Thoracic aorta (tissue), 2 donors: ENCODE results near the gene SREBF1. TPM values are rescaled to one million over a fixed set of nuclear protein-coding genes. Genes with fewer than 3 reads are reported as not detected.

ENCODE experiments used
- ATAC-seq: fragments of 150-250 bp; one replicate; pipeline ENCODE4 v1.8.0; 2017; ENCODE audit warnings: low read depth; ENCODE audit not compliant: insufficient number of reproducible peaks, low FRiP score
- DNase-seq: peaks from one replicate; pipeline ENCODE4 v3.0.0-alpha.2; 2020; ENCODE audit warnings: low spot score
- H3K27ac ChIP-seq, 2 donors: fragments of 200-600 bp; sonication (generic); 1 replicate in 1 of 2; 2 replicates in 1 of 2; pipeline ENCODE4 v1.5.1; 2016; ENCODE audit warnings: mild to moderate bottlenecking in 2 of 2, moderate library complexity in 2 of 2
- H3K27me3 ChIP-seq: fragments of 200-600 bp; sonication (generic); replicated peaks from 2 replicates; pipeline ENCODE4 v1.6.0; 2016; ENCODE audit warnings: mild to moderate bottlenecking; ENCODE audit not compliant: insufficient read depth
- H3K36me3 ChIP-seq: fragments of 200-600 bp; sonication (generic); one replicate; pipeline ENCODE4 v1.5.1; 2016
- H3K4me1 ChIP-seq, 2 donors: fragments of 200-600 bp; sonication (generic); 1 replicate in 1 of 2; 2 replicates in 1 of 2; pipeline versions ENCODE4 v1.5.1 to v1.6.0; 2016; ENCODE audit warnings: low read depth in 2 of 2, mild to moderate bottlenecking in 1 of 2; ENCODE audit not compliant: control insufficient read depth in 1 of 2
- H3K4me3 ChIP-seq: fragments of 200-600 bp; sonication (generic); 2 replicates; pipeline ENCODE4 v1.5.1; 2016; ENCODE audit warnings: mild to moderate bottlenecking
- H3K9me3 ChIP-seq: fragments of 200-600 bp; sonication (generic); 2 replicates; pipeline ENCODE4 v1.5.1; 2016
- total RNA-seq, 2 donors: library from RNA; depleted of rRNA; stranded (reverse); fragments of >200 nt; gene quantifications; one replicate each; pipeline versions ENCODE4 v1.1.0 to v1.2.3, GENCODE V29; 2016
- TF ChIP-seq, protein P1 (sequence below): fragments of 200-600 bp; sonication (generic); IDR thresholded peaks from one replicate; pipeline ENCODE4 v1.5.1; 2019; ENCODE audit warnings: antibody characterized with exemption

Gene SREBF1
- total RNA-seq, 2 donors from 2014 or later, result 56.2 to 64.2 TPM

GRCh38 chr17:17798010-17798556 lies 38.7 kb downstream of the SREBF1 start:
- TF ChIP-seq, protein P1, sequence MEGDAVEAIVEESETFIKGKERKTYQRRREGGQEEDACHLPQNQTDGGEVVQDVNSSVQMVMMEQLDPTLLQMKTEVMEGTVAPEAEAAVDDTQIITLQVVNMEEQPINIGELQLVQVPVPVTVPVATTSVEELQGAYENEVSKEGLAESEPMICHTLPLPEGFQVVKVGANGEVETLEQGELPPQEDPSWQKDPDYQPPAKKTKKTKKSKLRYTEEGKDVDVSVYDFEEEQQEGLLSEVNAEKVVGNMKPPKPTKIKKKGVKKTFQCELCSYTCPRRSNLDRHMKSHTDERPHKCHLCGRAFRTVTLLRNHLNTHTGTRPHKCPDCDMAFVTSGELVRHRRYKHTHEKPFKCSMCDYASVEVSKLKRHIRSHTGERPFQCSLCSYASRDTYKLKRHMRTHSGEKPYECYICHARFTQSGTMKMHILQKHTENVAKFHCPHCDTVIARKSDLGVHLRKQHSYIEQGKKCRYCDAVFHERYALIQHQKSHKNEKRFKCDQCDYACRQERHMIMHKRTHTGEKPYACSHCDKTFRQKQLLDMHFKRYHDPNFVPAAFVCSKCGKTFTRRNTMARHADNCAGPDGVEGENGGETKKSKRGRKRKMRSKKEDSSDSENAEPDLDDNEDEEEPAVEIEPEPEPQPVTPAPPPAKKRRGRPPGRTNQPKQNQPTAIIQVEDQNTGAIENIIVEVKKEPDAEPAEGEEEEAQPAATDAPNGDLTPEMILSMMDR, result no peak
- H3K4me1 ChIP-seq, result no peaks in the 10 kb centered on the region

GRCh38 chr17:17797119-17797809 lies 39.5 kb downstream of the SREBF1 start:
- H3K36me3 ChIP-seq, result peaks cover 8% of the 10 kb centered on the region
- H3K27ac ChIP-seq, result no peak overlapping the region
- H3K4me1 ChIP-seq, result no peaks in the 10 kb centered on the region

More at GRCh38 chr17:17798010-17798556, 38.7 kb downstream of the SREBF1 start:
- DNase-seq, result no peak
- Histone ChIP-seq H3K9me3 (no peaks in the 10 kb centered on the region), H3K4me3 (no peak overlapping the region), H3K36me3 (peaks cover 8% of the 10 kb centered on the region), H3K27ac (no peak overlapping the region), H3K27me3 (no peaks in the 10 kb centered on the region)
- no peak for ATAC-seq

DNA sequence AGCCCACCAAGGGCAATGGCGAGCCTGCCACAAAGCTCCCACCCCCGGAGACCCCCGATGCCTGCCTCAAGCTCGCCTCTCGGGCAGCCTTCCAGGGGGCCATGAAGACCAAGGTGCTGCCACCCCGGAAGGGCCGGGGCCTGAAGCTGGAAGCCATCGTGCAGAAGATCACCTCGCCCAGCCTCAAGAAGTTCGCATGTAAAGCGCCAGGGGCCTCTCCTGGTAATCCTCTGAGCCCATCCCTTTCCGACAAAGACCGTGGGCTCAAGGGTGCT lies 40.1 kb downstream of the SREBF1 start:
- H3K9me3 ChIP-seq, result no peaks in the 10 kb centered on the region
- H3K4me3 ChIP-seq, result no peak overlapping the region
- no peak for ATAC-seq
- TF ChIP-seq, protein P1, result no peak
- no peaks in the 10 kb centered on the region for H3K4me1 ChIP-seq
- H3K27ac ChIP-seq, result no peak overlapping the region
- no peaks in the 10 kb centered on the region for H3K27me3 ChIP-seq
- H3K36me3 ChIP-seq, result peaks cover 8% of the 10 kb centered on the region
- no peak for DNase-seq

More at GRCh38 chr17:17797119-17797809, 39.5 kb downstream of the SREBF1 start:
- Histone ChIP-seq H3K27me3 (no peaks in the 10 kb centered on the region), H3K4me3 (no peak overlapping the region), H3K9me3 (no peaks in the 10 kb centered on the region)
- TF ChIP-seq, protein P1, result no peak
- ATAC-seq (no peak), DNase-seq (no peak)

DNA sequence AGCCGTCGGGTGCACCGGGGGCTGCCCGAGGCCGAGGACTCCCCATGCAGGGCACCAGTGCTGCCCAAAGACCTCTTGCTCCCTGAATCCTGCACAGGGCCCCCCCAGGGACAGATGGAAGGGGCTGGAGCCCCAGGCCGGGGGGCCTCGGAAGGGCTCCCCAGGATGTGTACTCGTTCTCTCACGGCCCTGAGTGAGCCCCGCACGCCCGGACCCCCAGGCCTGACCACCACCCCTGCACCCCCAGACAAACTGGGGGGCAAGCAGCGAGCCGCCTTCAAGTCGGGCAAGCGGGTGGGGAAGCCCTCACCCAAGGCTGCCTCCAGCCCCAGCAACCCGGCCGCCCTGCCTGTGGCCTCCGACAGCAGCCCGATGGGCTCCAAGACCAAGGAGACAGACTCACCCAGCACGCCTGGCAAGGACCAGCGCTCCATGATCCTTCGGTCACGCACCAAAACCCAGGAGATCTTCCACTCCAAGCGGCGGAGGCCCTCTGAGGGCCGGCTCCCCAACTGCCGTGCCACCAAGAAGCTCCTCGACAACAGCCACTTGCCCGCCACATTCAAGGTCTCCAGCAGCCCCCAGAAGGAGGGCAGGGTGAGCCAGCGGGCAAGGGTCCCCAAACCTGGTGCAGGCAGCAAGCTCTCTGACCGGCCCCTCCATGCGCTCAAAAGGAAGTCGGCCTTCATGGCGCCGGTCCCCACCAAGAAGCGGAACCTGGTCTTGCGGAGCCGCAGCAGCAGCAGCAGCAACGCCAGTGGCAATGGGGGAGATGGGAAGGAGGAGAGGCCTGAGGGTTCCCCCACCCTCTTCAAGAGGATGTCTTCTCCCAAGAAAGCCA lies 40.6 kb downstream of the SREBF1 start:
- no peaks in the 10 kb centered on the region for H3K9me3 ChIP-seq
- H3K27ac ChIP-seq, result no peak overlapping the region
- ATAC-seq, result no peak
- H3K4me3 ChIP-seq, result no peak overlapping the region
- TF ChIP-seq, protein P1, result no peak
- no peak for DNase-seq
- H3K36me3 ChIP-seq, result peaks cover 8% of the 10 kb centered on the region
- no peaks in the 10 kb centered on the region for H3K4me1 ChIP-seq
- no peaks in the 10 kb centered on the region for H3K27me3 ChIP-seq

- H3K27ac ChIP-seq, result no peak overlapping the region
- TF ChIP-seq, protein P1, result no peak
- DNase-seq (no peak), ATAC-seq (no peak)
- H3K4me3 ChIP-seq, result no peak overlapping the region
- H3K4me1 ChIP-seq, result no peaks in the 10 kb centered on the region
- H3K36me3 ChIP-seq, result peaks cover 8% of the 10 kb centered on the region
- H3K27me3 ChIP-seq, result no peaks in the 10 kb centered on the region
- no peaks in the 10 kb centered on the region for H3K9me3 ChIP-seq
Observed at GRCh38 chr17:17795296-17795695, 41.5 kb downstream of the SREBF1 start.
